KMS-11 (cell line): Measurements from ENCODE around the gene TRIM63.

Experiments used
- H2AFZ ChIP-seq: fragments of 200-600 bp; sonication (generic); 2 replicates; pipeline ENCODE4 v1.6.1; 2016; ENCODE audit warnings: antibody characterized with exemption, mixed run types, low read depth
- H3K27ac ChIP-seq: fragments of 200-600 bp; sonication (generic); 2 replicates; pipeline ENCODE4 v1.6.1; 2016; ENCODE audit warnings: mild to moderate bottlenecking, mixed run types
- H3K27me3 ChIP-seq: fragments of 200-600 bp; sonication (generic); 2 replicates; pipeline ENCODE4 v1.6.1; 2017; ENCODE audit warnings: mild to moderate bottlenecking, low read depth, mixed run types, moderate library complexity; ENCODE audit not compliant: insufficient read depth
- H3K36me3 ChIP-seq: fragments of 200-600 bp; sonication (generic); 2 replicates; pipeline ENCODE4 v1.6.1; 2017; ENCODE audit warnings: mild to moderate bottlenecking, mixed run types; ENCODE audit not compliant: insufficient read depth
- H3K4me1 ChIP-seq: fragments of 200-600 bp; sonication (generic); 2 replicates; pipeline ENCODE4 v1.6.1; 2016; ENCODE audit warnings: mild to moderate bottlenecking, low read depth, mixed run types; ENCODE audit not compliant: poor library complexity, severe bottlenecking
- H3K4me2 ChIP-seq: fragments of 200-600 bp; sonication (generic); 2 replicates; pipeline ENCODE4 v1.7.0; 2016; ENCODE audit warnings: mild to moderate bottlenecking, mixed run types
- H3K4me3 ChIP-seq: fragments of 200-600 bp; sonication (generic); IDR thresholded peaks from 2 replicates; pipeline ENCODE4 v1.6.1; 2017; ENCODE audit warnings: low read depth, low read length, mixed read lengths; ENCODE audit not compliant: insufficient read depth
- H3K79me2 ChIP-seq: fragments of 200-600 bp; sonication (generic); 2 replicates; pipeline ENCODE4 v1.6.1; 2016; ENCODE audit warnings: low read depth, mixed run types; ENCODE audit not compliant: insufficient read depth
- H3K9ac ChIP-seq: fragments of 200-600 bp; sonication (generic); 2 replicates; pipeline ENCODE4 v1.6.1; 2016; ENCODE audit warnings: mild to moderate bottlenecking, mixed run types
- H4K20me1 ChIP-seq: fragments of 200-600 bp; sonication (generic); 2 replicates; pipeline ENCODE4 v1.6.1; 2016; ENCODE audit warnings: mild to moderate bottlenecking, mixed run types; ENCODE audit not compliant: insufficient read depth
- CTCF ChIP-seq: fragments of 200-600 bp; sonication (generic); conservative IDR thresholded peaks from 2 replicates; pipeline ENCODE4 v1.6.1; 2017; ENCODE audit warnings: low read depth, mild to moderate bottlenecking, antibody characterized with exemption, low read length, moderate library complexity, mixed read lengths

Gene TRIM63

GRCh38 chr1:26003756-26004155, 63.7 kb downstream of the TRIM63 start:
- H2AFZ ChIP-seq, result no peak overlapping the region
- H3K27ac ChIP-seq, result no peak overlapping the region
- H3K27me3 ChIP-seq, result no peaks in the 10 kb centered on the region
- H3K9ac ChIP-seq, result no peak overlapping the region
- H3K79me2 ChIP-seq, result no peaks in the 10 kb centered on the region
- H3K4me1 ChIP-seq, result peaks cover under 1% of the 10 kb centered on the region
- no peaks in the 10 kb centered on the region for H3K36me3 ChIP-seq
- no peaks in the 10 kb centered on the region for H4K20me1 ChIP-seq
- no peak overlapping the region for H3K4me2 ChIP-seq
- H3K4me3 ChIP-seq, result no peak overlapping the region
- TF ChIP-seq CTCF, result no peak

DNA sequence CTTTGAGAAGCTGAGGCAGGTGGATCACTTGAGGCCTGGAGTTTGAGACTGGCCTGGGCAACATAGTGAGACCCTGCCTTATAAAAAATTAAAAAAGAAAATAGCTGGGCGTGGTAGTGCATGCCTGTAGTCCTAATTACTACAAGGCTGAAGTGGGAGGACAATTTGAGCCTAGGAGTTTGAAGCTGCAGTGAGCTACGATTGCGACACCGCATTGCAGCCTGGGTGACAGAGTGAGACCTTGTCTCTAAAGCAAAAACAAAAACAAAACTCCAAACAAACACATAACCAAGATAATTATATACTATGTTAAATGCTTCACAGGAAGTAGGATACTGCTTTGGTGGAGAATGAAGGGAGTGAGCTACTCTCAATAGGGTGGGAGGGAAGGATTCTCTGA, 64.2 kb downstream of the TRIM63 start:
- H3K4me3 ChIP-seq, result no peak overlapping the region
- no peak overlapping the region for H3K4me2 ChIP-seq
- H3K27ac ChIP-seq, result no peak overlapping the region
- no peaks in the 10 kb centered on the region for H3K79me2 ChIP-seq
- H3K9ac ChIP-seq, result no peak overlapping the region
- H3K4me1 ChIP-seq, result peaks cover 5% of the 10 kb centered on the region
- no peak for TF ChIP-seq CTCF
- no peaks in the 10 kb centered on the region for H3K27me3 ChIP-seq
- H2AFZ ChIP-seq, result no peak overlapping the region
- H4K20me1 ChIP-seq, result no peaks in the 10 kb centered on the region
- no peaks in the 10 kb centered on the region for H3K36me3 ChIP-seq
